Lower lobe of right lung (tissue), 2 donors: ENCODE data around the gene ITLN2. TPM values are rescaled to one million over a fixed set of nuclear protein-coding genes. Genes with fewer than 3 reads are reported as not detected.
"Not testable (repeated sequence)": the region's sequence is repeated elsewhere in the genome, so short reads cannot be mapped to it uniquely, and the experiment has no call there.

ENCODE experiments used
- ATAC-seq, 2 donors: fragments of 200-7000 bp; cut with Tn5 transposase; one replicate each; pipeline ENCODE4 v1.9.1; 2020 to 2022; ENCODE audit warnings: mild to moderate bottlenecking in 2 of 2, moderate library complexity in 2 of 2
- DNase-seq: peaks from one replicate; pipeline ENCODE4 v3.0.0-alpha.2; 2020
- H3K27ac ChIP-seq: fragments of 200-600 bp; one replicate; pipeline ENCODE4 v1.8.0; 2022
- H3K27me3 ChIP-seq: fragments of 200-600 bp; one replicate; pipeline ENCODE4 v1.8.0; 2022; ENCODE audit warnings: low read depth
- H3K36me3 ChIP-seq: fragments of 200-600 bp; one replicate; pipeline ENCODE4 v1.8.0; 2022; ENCODE audit warnings: mild to moderate bottlenecking
- H3K4me1 ChIP-seq: fragments of 200-600 bp; one replicate; pipeline ENCODE4 v1.8.0; 2022
- H3K4me3 ChIP-seq: fragments of 200-600 bp; one replicate; pipeline ENCODE4 v1.8.0; 2022; ENCODE audit warnings: mild to moderate bottlenecking
- H3K9me3 ChIP-seq: fragments of 200-600 bp; one replicate; pipeline ENCODE4 v1.8.0; 2022
- CTCF ChIP-seq: fragments of 200-600 bp; IDR thresholded peaks from one replicate; pipeline ENCODE4 v1.8.0; 2022; ENCODE audit warnings: antibody characterized with exemption, mild to moderate bottlenecking
- intact Hi-C: fragments of 100-400 bp; cut with DNase I; formaldehyde crosslinking; loops from one replicate; pipeline ENCODE4 v1.11.0; 2022
- total RNA-seq: library from RNA; stranded (reverse); fragmentation: NEBNext Ultra II Directional; extraction: Animal tissue kit (Norgen Biotek cat#: 25700); gene quantifications from one replicate; pipeline ENCODE4 v1.2.1, GENCODE V29; 2021
- donor health status: DM: no; HTN: yes; CAD: no; lungs with severe emphysema.

ITLN2 gene
- total RNA-seq, 1 donor from 2014 or later = 30.7 TPM

GRCh38 chr1:160924791-160925651 is 29.6 kb downstream of the ITLN2 start:
- no peaks in the 10 kb centered on the region for H3K36me3 ChIP-seq
- ATAC-seq (peak; percentile 35 to 61), DNase-seq (peak; percentile 58)
- no peaks in the 10 kb centered on the region for H3K27me3 ChIP-seq
- TF ChIP-seq CTCF = no peak
- no peak overlapping the region for H3K27ac ChIP-seq
- no peaks in the 10 kb centered on the region for H3K9me3 ChIP-seq
- no peak overlapping the region for H3K4me3 ChIP-seq
- intact Hi-C loops = no loop called here
- no peaks in the 10 kb centered on the region for H3K4me1 ChIP-seq

- H3K4me1 ChIP-seq = peaks cover 13% of the 10 kb centered on the region
These were observed 37.9 kb downstream of the ITLN2 start for GRCh38 chr1:160916666-160917065.

GRCh38 chr1:160913229-160913628 is 41.4 kb downstream of the ITLN2 start:
- H3K36me3 ChIP-seq, H3K27me3 ChIP-seq, intact Hi-C loops, DNase-seq, H3K9me3 ChIP-seq, H3K4me3 ChIP-seq, H3K27ac ChIP-seq: not testable (repeated sequence)
- peak; percentile 50 to 55 for ATAC-seq
- peaks cover 21% of the 10 kb centered on the region for H3K4me1 ChIP-seq

More at GRCh38 chr1:160916666-160917065, 37.9 kb downstream of the ITLN2 start:
- Histone ChIP-seq H3K27me3 (no peaks in the 10 kb centered on the region), H3K27ac (no peak overlapping the region), H3K9me3 (no peaks in the 10 kb centered on the region), H3K4me3 (no peak overlapping the region), H3K36me3 (no peaks in the 10 kb centered on the region)
- intact Hi-C loops = no loop called here
- no peak for TF ChIP-seq CTCF
- DNase-seq = no peak
- ATAC-seq = no peak

- DNase-seq = no peak
- H3K36me3 ChIP-seq = no peaks in the 10 kb centered on the region
- no peak overlapping the region for H3K4me3 ChIP-seq
- TF ChIP-seq CTCF = no peak
- H3K9me3 ChIP-seq = no peaks in the 10 kb centered on the region
- intact Hi-C loops = no loop called here
- H3K27ac ChIP-seq = peak overlapping the region; percentile 38
- H3K4me1 ChIP-seq = peaks cover 21% of the 10 kb centered on the region
- H3K27me3 ChIP-seq = no peaks in the 10 kb centered on the region
- peak; percentile 31 to 48 for ATAC-seq
These were observed 42.7 kb downstream of the ITLN2 start for GRCh38 chr1:160911925-160912324.

- no peaks in the 10 kb centered on the region for H3K36me3 ChIP-seq
- H3K27me3 ChIP-seq = no peaks in the 10 kb centered on the region
- intact Hi-C loops = no loop called here
- peaks cover 21% of the 10 kb centered on the region for H3K4me1 ChIP-seq
- no peaks in the 10 kb centered on the region for H3K9me3 ChIP-seq
- no peak overlapping the region for H3K4me3 ChIP-seq
- DNase-seq (no peak), ATAC-seq (peak; percentile 88 to 94)
- no peak for TF ChIP-seq CTCF
- H3K27ac ChIP-seq = no peak overlapping the region
These were observed 43.2 kb downstream of the ITLN2 start for GRCh38 chr1:160911441-160911840.

GRCh38 chr1:160910170-160910750 is 44.3 kb downstream of the ITLN2 start:
- ATAC-seq (no peak), DNase-seq (no peak)
- Histone ChIP-seq H3K36me3 (no peaks in the 10 kb centered on the region), H3K4me1 (peaks cover 28% of the 10 kb centered on the region), H3K4me3 (no peak overlapping the region), H3K9me3 (no peaks in the 10 kb centered on the region), H3K27me3 (no peaks in the 10 kb centered on the region), H3K27ac (peak overlapping the region; percentile 33)
- intact Hi-C loops = no loop called here
- no peak for TF ChIP-seq CTCF
